Measurements from ENCODE around the gene NECAB3. TPM values are rescaled to one million over a fixed set of nuclear protein-coding genes. Genes with fewer than 3 reads are reported as not detected.

Gene NECAB3
- total RNA-seq, 4 donors from 2014 or later, result 5.6 to 44.3 (median 20.4) TPM

- intact Hi-C loops (cut with DNase I; ENCODE audit: low total_unique reads), result no loop called here
- Histone ChIP-seq H3K4me1 (no peaks in the 10 kb centered on the region), H3K27me3 (no peaks in the 10 kb centered on the region), H3K4me3 (no peak overlapping the region), H3K36me3 (no peaks in the 10 kb centered on the region), H3K27ac (no peak overlapping the region), H3K9me3 (no peaks in the 10 kb centered on the region)
- DNase-seq, result no peak
- TF ChIP-seq CTCF (IDR thresholded peaks at IDR 0.05), result no peak
- no peak for TF ChIP-seq POLR2A (IDR thresholded peaks at IDR 0.05)
Observed at GRCh38 chr20:33709398-33709797, 35.2 kb upstream of the NECAB3 start.

GRCh38 chr20:33707668-33708067 is 33.4 kb upstream of the NECAB3 start:
- Histone ChIP-seq H3K27me3 (no peaks in the 10 kb centered on the region), H3K4me3 (no peak overlapping the region), H3K36me3 (no peaks in the 10 kb centered on the region), H3K9me3 (no peaks in the 10 kb centered on the region), H3K27ac (no peak overlapping the region), H3K4me1 (no peaks in the 10 kb centered on the region)
- DNase-seq, result no peak
- no peak for TF ChIP-seq CTCF (IDR thresholded peaks at IDR 0.05)
- intact Hi-C loops (cut with DNase I; ENCODE audit: low total_unique reads), result no loop called here

GRCh38 chr20:33704197-33704924 is 30.1 kb upstream of the NECAB3 start:
- TF ChIP-seq POLR2A (IDR thresholded peaks at IDR 0.05), result no peak
- no peak for TF ChIP-seq CTCF (IDR thresholded peaks at IDR 0.05)
- no peaks in the 10 kb centered on the region for H3K9me3 ChIP-seq
- H3K36me3 ChIP-seq, result no peaks in the 10 kb centered on the region
- no peaks in the 10 kb centered on the region for H3K4me1 ChIP-seq
- H3K27ac ChIP-seq, result no peak overlapping the region
- H3K27me3 ChIP-seq, result no peaks in the 10 kb centered on the region
- H3K4me3 ChIP-seq, result no peak overlapping the region
- intact Hi-C loops (cut with DNase I; ENCODE audit: low total_unique reads), result no loop called here
- DNase-seq, result no peak

- Histone ChIP-seq H3K36me3 (no peaks in the 10 kb centered on the region), H3K9me3 (no peaks in the 10 kb centered on the region), H3K4me1 (no peaks in the 10 kb centered on the region), H3K4me3 (no peak overlapping the region), H3K27me3 (no peaks in the 10 kb centered on the region), H3K27ac (no peak overlapping the region)
- intact Hi-C loops (cut with DNase I; ENCODE audit: low total_unique reads), result no loop called here
- no peak for DNase-seq
- TF ChIP-seq POLR2A (IDR thresholded peaks at IDR 0.05) (no peak), CTCF (IDR thresholded peaks at IDR 0.05) (no peak)
Observed at GRCh38 chr20:33703498-33704137, 29.4 kb upstream of the NECAB3 start.

DNA sequence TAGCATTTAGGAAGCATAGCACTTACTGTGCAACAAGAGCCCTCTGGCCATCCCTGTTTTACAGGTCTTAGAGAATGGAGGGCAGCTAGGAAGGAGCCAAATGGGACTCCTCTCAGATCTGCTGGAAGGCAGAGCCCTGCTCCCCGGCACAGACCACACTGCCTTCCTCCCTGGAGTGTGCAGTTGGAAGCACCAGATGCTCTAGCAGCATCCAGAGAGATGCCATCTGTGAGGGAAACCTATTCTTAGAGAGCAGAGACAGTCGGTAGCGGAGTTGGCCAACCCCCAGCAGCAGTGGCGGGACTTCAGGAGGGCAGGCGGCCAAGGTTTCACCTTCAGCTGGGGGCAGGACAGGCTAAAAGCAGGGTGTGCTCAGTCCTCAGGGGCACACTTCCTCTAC is 28.6 kb upstream of the NECAB3 start:
- Histone ChIP-seq H3K9me3 (no peaks in the 10 kb centered on the region), H3K27ac (no peak overlapping the region), H3K36me3 (no peaks in the 10 kb centered on the region), H3K27me3 (no peaks in the 10 kb centered on the region), H3K4me1 (no peaks in the 10 kb centered on the region), H3K4me3 (no peak overlapping the region)
- TF ChIP-seq POLR2A (IDR thresholded peaks at IDR 0.05) (no peak), CTCF (IDR thresholded peaks at IDR 0.05) (no peak)
- DNase-seq, result no peak
- intact Hi-C loops (cut with DNase I; ENCODE audit: low total_unique reads), result no loop called here

All from uterus (tissue), 4 donors.